HEK293T (cell line): ENCODE data around the gene ANK3.

Source experiments
- FOXA1 ChIP-seq: fragments of 450-650 bp; IDR thresholded peaks from 2 replicates; pipeline ENCODE4 v1.6.1; 2016; ENCODE audit warnings: mild to moderate bottlenecking
- L3MBTL2 ChIP-seq: fragments of 450-650 bp; conservative IDR thresholded peaks from 2 replicates; pipeline ENCODE4 v1.6.1; 2016; ENCODE audit warnings: mild to moderate bottlenecking
- SP1 ChIP-seq: fragments of 450-650 bp; IDR thresholded peaks from 2 replicates; pipeline ENCODE4 v1.6.1; 2017
- TF ChIP-seq, protein P1 (sequence below): fragments of 450-650 bp; IDR thresholded peaks from 2 replicates; pipeline ENCODE4 v1.6.1; 2016

DNA sequence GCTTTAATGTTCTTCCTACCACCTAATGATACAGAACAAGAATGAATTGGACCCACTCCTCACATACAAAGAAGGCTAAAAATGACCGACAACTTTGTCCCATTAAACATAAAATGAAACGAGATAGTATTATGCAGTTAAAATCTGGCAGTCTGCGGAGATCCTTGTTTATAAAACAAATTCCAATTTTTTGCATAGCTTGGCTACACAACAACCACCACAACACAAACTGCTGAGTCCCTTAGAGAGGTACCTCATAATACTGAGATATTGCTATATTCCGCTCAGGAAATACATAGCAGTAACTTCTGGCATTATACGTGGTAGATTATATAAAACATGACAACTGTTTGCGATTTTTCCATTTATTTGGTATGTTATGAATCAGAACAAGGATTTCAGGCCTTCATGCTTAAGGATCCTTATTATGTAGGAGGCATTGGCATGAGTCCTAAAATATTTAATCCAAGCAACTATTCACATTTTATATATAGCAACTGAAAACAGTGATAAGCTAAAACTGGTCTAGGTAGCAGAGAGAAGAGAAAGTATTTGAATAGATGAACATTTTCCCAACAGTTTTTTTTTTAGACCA is 96.0 kb downstream of the ANK3 start:
- TF ChIP-seq FOXA1 (no peak), SP1 (no peak), L3MBTL2 (no peak)
- TF ChIP-seq, protein P1, sequence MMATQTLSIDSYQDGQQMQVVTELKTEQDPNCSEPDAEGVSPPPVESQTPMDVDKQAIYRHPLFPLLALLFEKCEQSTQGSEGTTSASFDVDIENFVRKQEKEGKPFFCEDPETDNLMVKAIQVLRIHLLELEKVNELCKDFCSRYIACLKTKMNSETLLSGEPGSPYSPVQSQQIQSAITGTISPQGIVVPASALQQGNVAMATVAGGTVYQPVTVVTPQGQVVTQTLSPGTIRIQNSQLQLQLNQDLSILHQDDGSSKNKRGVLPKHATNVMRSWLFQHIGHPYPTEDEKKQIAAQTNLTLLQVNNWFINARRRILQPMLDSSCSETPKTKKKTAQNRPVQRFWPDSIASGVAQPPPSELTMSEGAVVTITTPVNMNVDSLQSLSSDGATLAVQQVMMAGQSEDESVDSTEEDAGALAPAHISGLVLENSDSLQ, result no peak
